ENCODE data around the gene KLK5.
"Not testable (repeated sequence)": the region's sequence is repeated elsewhere in the genome, so short reads cannot be mapped to it uniquely, and the experiment has no call there.

The KLK5 gene

GRCh38 chr19:50902640-50903039 is 50.2 kb downstream of the KLK5 start:
- no peaks in the 10 kb centered on the region for H3K4me1 ChIP-seq
- DNase-seq (ENCODE audit: low spot score in 2 of 2): no peak
- no peak overlapping the region for H3K4me3 ChIP-seq
- no peaks in the 10 kb centered on the region for H3K27me3 ChIP-seq (ENCODE audit: low read depth)
- no peaks in the 10 kb centered on the region for H3K9me3 ChIP-seq
- no peaks in the 10 kb centered on the region for H3K36me3 ChIP-seq (replicated peaks)
- in situ Hi-C loops (cut with MboI; ENCODE audit: low sequenced_read_pairs): loop anchor here (25.0 kb wide), 1 partner anchor 540 kb away; the partner anchor contains the start of gene NAPSA

DNA sequence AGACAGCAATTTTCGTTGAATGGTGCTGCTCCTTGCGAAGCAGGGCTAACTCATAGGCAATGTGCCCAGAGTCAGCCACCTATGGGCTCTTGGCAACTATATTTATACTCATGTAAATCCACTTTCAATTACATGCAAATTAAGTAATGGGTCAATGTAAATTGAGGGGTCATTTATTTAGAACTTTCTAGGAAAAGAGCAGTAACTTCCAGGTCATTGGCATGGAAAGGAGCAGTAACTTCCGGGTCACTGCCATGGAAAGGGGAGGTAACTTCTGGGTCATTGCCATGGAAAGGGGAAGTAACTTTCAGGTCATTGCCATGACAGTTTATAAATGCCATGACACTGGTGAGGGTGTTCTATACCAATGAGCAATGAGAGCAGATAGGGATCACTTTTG is 53.3 kb downstream of the KLK5 start:
- in situ Hi-C loops (cut with MboI; ENCODE audit: low sequenced_read_pairs): no loop called here
- Histone ChIP-seq H3K4me1 (no peaks in the 10 kb centered on the region), H3K27me3 (ENCODE audit: low read depth) (no peaks in the 10 kb centered on the region), H3K4me3 (no peak overlapping the region), H3K9me3 (no peaks in the 10 kb centered on the region), H3K36me3 (replicated peaks) (no peaks in the 10 kb centered on the region)
- DNase-seq (ENCODE audit: low spot score in 2 of 2): no peak

DNA sequence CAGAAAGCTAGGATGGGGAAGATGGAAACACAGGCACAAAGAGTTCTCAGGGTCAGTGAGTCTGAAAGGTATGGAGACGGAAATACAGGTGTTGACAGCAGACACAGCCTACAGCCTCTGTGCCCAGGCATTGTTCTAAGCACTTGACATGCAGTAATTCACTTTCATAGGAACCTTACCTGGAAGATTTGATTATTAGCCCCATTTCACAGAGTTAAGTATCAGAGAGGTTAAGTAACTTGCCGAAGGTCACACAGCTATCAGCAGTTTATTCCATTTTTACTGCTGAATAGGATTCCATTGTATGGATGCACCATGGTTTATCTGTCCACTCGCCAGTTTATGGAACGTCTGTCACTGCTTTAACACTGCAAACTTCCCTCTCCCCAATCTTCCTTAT is 54.8 kb downstream of the KLK5 start:
- Histone ChIP-seq H3K27me3 (ENCODE audit: low read depth) (no peaks in the 10 kb centered on the region), H3K4me3 (no peak overlapping the region), H3K4me1 (no peaks in the 10 kb centered on the region), H3K36me3 (replicated peaks) (no peaks in the 10 kb centered on the region), H3K9me3 (no peaks in the 10 kb centered on the region)
- in situ Hi-C loops (cut with MboI; ENCODE audit: low sequenced_read_pairs): no loop called here
- DNase-seq (ENCODE audit: low spot score in 2 of 2): no peak

DNA sequence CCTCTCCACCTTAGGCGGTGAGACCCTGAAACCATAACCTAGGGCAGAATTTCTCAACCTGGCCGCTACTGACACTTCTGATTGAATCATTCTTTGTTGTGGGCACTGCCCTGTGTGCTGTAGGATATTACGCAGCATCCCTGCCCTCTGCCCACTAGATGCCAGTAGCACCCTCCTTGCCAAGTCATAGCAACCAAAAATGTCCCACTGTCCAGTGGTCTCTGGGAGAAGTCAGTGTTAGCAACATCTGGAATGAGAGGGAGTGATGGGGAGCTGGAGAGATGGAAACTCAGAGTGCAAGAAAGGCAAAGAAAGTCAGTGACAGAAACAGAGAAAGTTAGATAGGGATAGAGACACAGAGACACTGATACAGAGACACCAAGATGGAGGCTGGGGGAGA is 55.2 kb downstream of the KLK5 start:
- Histone ChIP-seq H3K27me3 (ENCODE audit: low read depth) (no peaks in the 10 kb centered on the region), H3K4me3 (no peak overlapping the region), H3K4me1 (no peaks in the 10 kb centered on the region), H3K9me3 (no peaks in the 10 kb centered on the region), H3K36me3 (replicated peaks) (no peaks in the 10 kb centered on the region)
- in situ Hi-C loops (cut with MboI; ENCODE audit: low sequenced_read_pairs): no loop called here
- DNase-seq (ENCODE audit: low spot score in 2 of 2): no peak

- Histone ChIP-seq H3K4me1 (no peaks in the 10 kb centered on the region), H3K27me3 (ENCODE audit: low read depth) (no peaks in the 10 kb centered on the region), H3K4me3 (no peak overlapping the region), H3K9me3 (no peaks in the 10 kb centered on the region), H3K36me3 (replicated peaks) (no peaks in the 10 kb centered on the region)
- in situ Hi-C loops (cut with MboI; ENCODE audit: low sequenced_read_pairs): no loop called here
- no peak for DNase-seq (ENCODE audit: low spot score in 2 of 2)
Observed at GRCh38 chr19:50897191-50897607, 55.6 kb downstream of the KLK5 start.

DNA sequence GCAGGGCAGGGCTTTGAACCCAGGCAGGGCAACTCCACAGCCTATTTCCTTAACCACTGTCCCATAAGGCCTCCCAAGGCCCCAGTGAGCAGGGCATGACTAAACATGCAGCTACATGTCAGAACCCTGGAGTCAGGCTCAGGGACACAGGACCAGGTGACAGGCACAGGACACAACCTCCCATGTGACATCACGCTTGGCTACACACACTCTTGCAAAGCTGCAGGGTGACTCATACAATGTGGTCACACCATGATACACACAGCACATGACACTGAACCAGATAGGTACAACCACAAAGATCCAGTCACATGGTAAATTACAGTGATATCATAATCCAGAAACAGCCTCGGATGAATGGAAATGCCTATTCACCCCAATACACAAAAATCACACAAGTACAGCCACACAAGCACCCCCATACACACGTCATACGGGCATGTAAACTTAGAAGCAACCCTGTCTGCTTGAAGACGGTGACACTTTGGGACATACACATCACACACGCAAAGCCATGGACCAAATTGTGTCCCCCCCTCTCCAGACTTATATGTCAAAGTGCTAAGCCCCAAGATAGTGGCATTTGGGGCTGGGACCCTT is 56.1 kb downstream of the KLK5 start:
- no peaks in the 10 kb centered on the region for H3K27me3 ChIP-seq (ENCODE audit: low read depth)
- no peak for DNase-seq (ENCODE audit: low spot score in 2 of 2)

DNA sequence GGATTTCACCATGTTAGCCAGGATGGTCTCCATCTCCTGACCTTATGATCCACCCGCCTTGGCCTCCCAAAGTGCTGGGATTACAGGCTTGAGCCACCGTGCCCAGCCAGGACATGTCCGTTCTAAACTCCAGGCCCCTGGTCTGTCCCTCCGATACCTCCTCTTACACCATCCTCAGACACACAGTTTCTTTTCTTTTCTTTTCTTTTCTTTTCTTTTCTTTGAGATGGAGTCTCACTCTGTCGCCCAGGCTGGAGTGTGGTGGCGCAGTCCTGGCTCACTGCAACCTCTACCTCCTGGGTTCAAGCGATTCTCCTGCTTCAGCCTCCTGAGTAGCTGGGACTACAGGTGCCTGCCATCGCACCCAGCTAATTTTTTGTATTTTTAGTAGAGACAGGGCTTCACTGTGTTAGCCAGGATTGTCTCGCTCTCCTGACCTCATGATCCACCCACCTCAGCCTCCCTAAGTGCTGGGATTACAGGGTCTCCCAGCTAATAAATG is 56.7 kb downstream of the KLK5 start:
- H3K9me3 ChIP-seq; in situ Hi-C loops (cut with MboI; ENCODE audit: low sequenced_read_pairs); H3K4me3 ChIP-seq; DNase-seq (ENCODE audit: low spot score in 2 of 2); H3K27me3 ChIP-seq (ENCODE audit: low read depth); H3K4me1 ChIP-seq; H3K36me3 ChIP-seq (replicated peaks): not testable (repeated sequence)

More for the DNA sequence above, 56.1 kb downstream of the KLK5 start:
- Histone ChIP-seq H3K4me3 (no peak overlapping the region), H3K4me1 (no peaks in the 10 kb centered on the region), H3K36me3 (replicated peaks) (no peaks in the 10 kb centered on the region), H3K9me3 (no peaks in the 10 kb centered on the region)
- in situ Hi-C loops (cut with MboI; ENCODE audit: low sequenced_read_pairs): no loop called here

- in situ Hi-C loops (cut with MboI; ENCODE audit: low sequenced_read_pairs): no loop called here
- Histone ChIP-seq H3K27me3 (ENCODE audit: low read depth) (no peaks in the 10 kb centered on the region), H3K4me3 (no peak overlapping the region), H3K4me1 (no peaks in the 10 kb centered on the region), H3K9me3 (no peaks in the 10 kb centered on the region), H3K36me3 (replicated peaks) (no peaks in the 10 kb centered on the region)
- DNase-seq (ENCODE audit: low spot score in 2 of 2): no peak
Observed at GRCh38 chr19:50894478-50895356, 58.1 kb downstream of the KLK5 start.
